ENCODE results near the gene PTPRF.

The PTPRF gene

GRCh38 chr1:43564551-43565348 lies 34.1 kb downstream of the PTPRF start:
- no peak overlapping the region for H3K14ac ChIP-seq (ENCODE audit: low read length)
- H3K27ac ChIP-seq (replicated peaks; ENCODE audit: low read length), result no peak overlapping the region
- H3K4ac ChIP-seq (ENCODE audit: low read length), result no peak overlapping the region
- no peak overlapping the region for H2BK12ac ChIP-seq (ENCODE audit: low read length)
- H3K27me3 ChIP-seq (ENCODE audit: control insufficient read depth in 3 of 3, insufficient read depth in 3 of 3, low read depth in 1 of 3, low read length in 3 of 3), result peaks cover 0 to 2% (median 0%) of the 10 kb centered on the region in 3 experiments
- DNase-seq (ENCODE audit: low spot score), result no peak
- peaks cover 4% of the 10 kb centered on the region for H3K79me1 ChIP-seq (ENCODE audit: low read depth, low read length)
- H4K91ac ChIP-seq (ENCODE audit: low read depth, low read length, poor library complexity), result no peak overlapping the region
- no peak overlapping the region for H3K4me3 ChIP-seq (ENCODE audit: low read length in 2 of 2)
- no peak overlapping the region for H2BK5ac ChIP-seq (ENCODE audit: low read length)
- H2AK5ac ChIP-seq (ENCODE audit: low read depth, low read length), result peak overlapping the region; percentile 63
- no peak overlapping the region for H2BK15ac ChIP-seq (ENCODE audit: low read length)
- no peak overlapping the region for H4K8ac ChIP-seq (ENCODE audit: low read depth, low read length)
- no CpG with 5 or more reads among the region's 19 CpGs for WGBS, 2 donors (ENCODE audit: extremely low coverage in 2 of 2, insufficient read length in 2 of 2, insufficient replicate concordance in 1 of 2)
- H3K4me2 ChIP-seq (ENCODE audit: insufficient read depth, low read length, poor library complexity, severe bottlenecking), result peak overlapping the region; percentile 85
- no peak overlapping the region for H2BK120ac ChIP-seq (ENCODE audit: low read depth, low read length)
- H3K9ac ChIP-seq (ENCODE audit: low read depth, low read length, poor library complexity), result peak overlapping the region; percentile 70
- no peak overlapping the region for H2AFZ ChIP-seq (ENCODE audit: low read length)
- H3K18ac ChIP-seq (ENCODE audit: low read length), result peak overlapping the region; percentile 3
- H3K23ac ChIP-seq (ENCODE audit: low read depth, low read length, poor library complexity), result peak overlapping the region; percentile 58
- H3K36me3 ChIP-seq (replicated peaks in 1 of 2; ENCODE audit: control insufficient read depth in 2 of 2, insufficient read depth in 2 of 2, low read length in 2 of 2), result peaks cover 17 to 26% of the 10 kb centered on the region in 2 donors
- H3K9me3 ChIP-seq (replicated peaks in 1 of 2; ENCODE audit: control insufficient read depth in 2 of 2, insufficient read depth in 1 of 2, low read depth in 1 of 2, low read length in 2 of 2), result peaks cover 0 to 2% of the 10 kb centered on the region in 2 donors
- H3K4me1 ChIP-seq (ENCODE audit: control insufficient read depth in 2 of 2, insufficient read depth in 1 of 2, low read depth in 1 of 2, low read length in 2 of 2), result peaks cover 8 to 32% of the 10 kb centered on the region in 2 donors

DNA sequence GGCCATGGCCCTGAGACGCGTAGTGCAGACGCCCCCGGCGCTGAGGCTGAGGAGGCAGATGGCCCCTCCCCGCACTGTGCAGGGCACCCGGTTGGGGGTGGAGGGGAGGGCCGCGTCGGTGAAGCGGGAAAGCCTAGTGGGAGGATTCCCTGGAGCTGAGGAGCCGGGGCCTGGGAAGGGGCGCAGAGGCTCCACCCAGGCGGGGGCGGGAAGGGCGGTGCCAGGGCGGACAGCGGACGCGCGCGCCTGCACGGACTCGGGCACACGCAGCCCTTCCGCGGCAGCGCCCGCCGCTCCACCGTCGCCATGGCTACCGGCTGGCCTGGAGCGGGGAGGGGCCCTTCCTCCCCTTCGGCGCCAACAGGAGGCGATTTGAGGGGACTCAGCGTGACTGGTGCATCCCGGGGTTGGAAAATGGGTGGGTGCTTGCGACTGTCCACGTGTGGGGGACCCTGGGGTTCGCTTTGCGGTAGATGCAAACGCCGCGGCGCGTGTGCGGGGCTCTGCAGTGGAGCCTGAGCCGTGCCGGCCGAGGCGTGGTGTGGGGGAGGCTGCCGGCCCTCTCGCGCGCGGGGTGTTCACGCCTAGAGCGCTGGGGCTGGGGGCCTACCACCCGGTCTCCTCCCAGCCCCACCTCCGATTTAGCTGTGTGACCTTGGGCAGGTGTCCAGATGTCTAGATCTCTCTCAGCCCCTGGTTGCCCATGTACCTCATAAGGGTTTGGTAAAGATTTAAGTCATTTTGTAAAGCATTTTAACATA lies 35.1 kb downstream of the PTPRF start:
- peak overlapping the region; percentile 85 for H3K4me2 ChIP-seq (ENCODE audit: insufficient read depth, low read length, poor library complexity, severe bottlenecking)
- peaks cover 17 to 28% of the 10 kb centered on the region in 2 donors for H3K36me3 ChIP-seq (replicated peaks in 1 of 2; ENCODE audit: control insufficient read depth in 2 of 2, insufficient read depth in 2 of 2, low read length in 2 of 2)
- peak overlapping the region; percentile 87 for H3K23ac ChIP-seq (ENCODE audit: low read depth, low read length, poor library complexity)
- H2BK120ac ChIP-seq (ENCODE audit: low read depth, low read length), result no peak overlapping the region
- no peak overlapping the region for H4K8ac ChIP-seq (ENCODE audit: low read depth, low read length)
- H3K27me3 ChIP-seq (ENCODE audit: control insufficient read depth in 3 of 3, insufficient read depth in 3 of 3, low read depth in 1 of 3, low read length in 3 of 3), result no peaks in the 10 kb centered on the region
- peak overlapping the region; percentile 48 for H2BK12ac ChIP-seq (ENCODE audit: low read length)
- peak overlapping the region; percentile 35 for H2AFZ ChIP-seq (ENCODE audit: low read length)
- H2BK15ac ChIP-seq (ENCODE audit: low read length), result no peak overlapping the region
- no peak overlapping the region for H4K91ac ChIP-seq (ENCODE audit: low read depth, low read length, poor library complexity)
- peak; percentile 68 for DNase-seq (ENCODE audit: low spot score)
- peak overlapping the region; percentile 96 for H3K18ac ChIP-seq (ENCODE audit: low read length)
- H3K9ac ChIP-seq (ENCODE audit: low read depth, low read length, poor library complexity), result peak overlapping the region; percentile 85
- H3K79me1 ChIP-seq (ENCODE audit: low read depth, low read length), result peaks cover 3% of the 10 kb centered on the region
- no peak overlapping the region for H3K14ac ChIP-seq (ENCODE audit: low read length)
- H3K27ac ChIP-seq (replicated peaks; ENCODE audit: low read length), result no peak overlapping the region
- H3K9me3 ChIP-seq (replicated peaks in 1 of 2; ENCODE audit: control insufficient read depth in 2 of 2, insufficient read depth in 1 of 2, low read depth in 1 of 2, low read length in 2 of 2), result peaks cover 0 to 2% of the 10 kb centered on the region in 2 donors
- H3K4ac ChIP-seq (ENCODE audit: low read length), result peak overlapping the region; percentile 60
- WGBS, 2 donors (ENCODE audit: extremely low coverage in 2 of 2, insufficient read length in 2 of 2, insufficient replicate concordance in 1 of 2), result no CpG with 5 or more reads among the region's 62 CpGs
- H2BK5ac ChIP-seq (ENCODE audit: low read length), result no peak overlapping the region
- peak overlapping the region; percentile 96 for H2AK5ac ChIP-seq (ENCODE audit: low read depth, low read length)
- no peak overlapping the region for H3K4me3 ChIP-seq (ENCODE audit: low read length in 2 of 2)
- peaks cover 8 to 31% of the 10 kb centered on the region in 2 donors for H3K4me1 ChIP-seq (ENCODE audit: control insufficient read depth in 2 of 2, insufficient read depth in 1 of 2, low read depth in 1 of 2, low read length in 2 of 2)

GRCh38 chr1:43566382-43567044 lies 35.8 kb downstream of the PTPRF start:
- Histone ChIP-seq H2BK15ac (ENCODE audit: low read length) (no peak overlapping the region), H2BK12ac (ENCODE audit: low read length) (no peak overlapping the region), H2AFZ (ENCODE audit: low read length) (no peak overlapping the region), H2BK120ac (ENCODE audit: low read depth, low read length) (no peak overlapping the region), H3K4me3 (ENCODE audit: low read length in 2 of 2) (no peak overlapping the region), H3K27ac (replicated peaks; ENCODE audit: low read length) (no peak overlapping the region), H4K8ac (ENCODE audit: low read depth, low read length) (no peak overlapping the region), H3K36me3 (replicated peaks in 1 of 2; ENCODE audit: control insufficient read depth in 2 of 2, insufficient read depth in 2 of 2, low read length in 2 of 2) (peaks cover 19 to 30% of the 10 kb centered on the region in 2 donors), H2AK5ac (ENCODE audit: low read depth, low read length) (no peak overlapping the region), H3K4ac (ENCODE audit: low read length) (no peak overlapping the region), H3K9ac (ENCODE audit: low read depth, low read length, poor library complexity) (no peak overlapping the region), H3K4me1 (ENCODE audit: control insufficient read depth in 2 of 2, insufficient read depth in 1 of 2, low read depth in 1 of 2, low read length in 2 of 2) (peaks cover 8 to 33% of the 10 kb centered on the region in 2 donors), H3K9me3 (replicated peaks in 1 of 2; ENCODE audit: control insufficient read depth in 2 of 2, insufficient read depth in 1 of 2, low read depth in 1 of 2, low read length in 2 of 2) (peaks cover 0 to 2% of the 10 kb centered on the region in 2 donors), H4K91ac (ENCODE audit: low read depth, low read length, poor library complexity) (no peak overlapping the region), H3K23ac (ENCODE audit: low read depth, low read length, poor library complexity) (no peak overlapping the region), H3K18ac (ENCODE audit: low read length) (peak overlapping the region; percentile 44), H2BK5ac (ENCODE audit: low read length) (peak overlapping the region; percentile 4), H3K14ac (ENCODE audit: low read length) (no peak overlapping the region), H3K4me2 (ENCODE audit: insufficient read depth, low read length, poor library complexity, severe bottlenecking) (no peak overlapping the region), H3K79me1 (ENCODE audit: low read depth, low read length) (peaks cover 3% of the 10 kb centered on the region), H3K27me3 (ENCODE audit: control insufficient read depth in 3 of 3, insufficient read depth in 3 of 3, low read depth in 1 of 3, low read length in 3 of 3) (no peaks in the 10 kb centered on the region)
- no CpG with 5 or more reads among the region's 16 CpGs for WGBS, 2 donors (ENCODE audit: extremely low coverage in 2 of 2, insufficient read length in 2 of 2, insufficient replicate concordance in 1 of 2)
- DNase-seq (ENCODE audit: low spot score), result no peak
